HEK293T (cell line): Measurements from ENCODE around the gene IP6K3.

Source experiments
- ARNT ChIP-seq: fragments of 450-650 bp; IDR thresholded peaks from 2 replicates; pipeline ENCODE4 v1.6.1; 2017; ENCODE audit warnings: mild to moderate bottlenecking
- BHLHE40 ChIP-seq: fragments of 450-650 bp; IDR thresholded peaks from 2 replicates; pipeline ENCODE4 v1.6.1; 2016; ENCODE audit warnings: mild to moderate bottlenecking, moderate library complexity, borderline replicate concordance
- CTBP1 ChIP-seq: fragments of 450-650 bp; IDR thresholded peaks from 2 replicates; pipeline ENCODE4 v1.6.1; 2016; ENCODE audit warnings: borderline replicate concordance
- ELF4 ChIP-seq: fragments of 450-650 bp; IDR thresholded peaks from 2 replicates; pipeline ENCODE4 v1.6.1; 2017; ENCODE audit warnings: antibody characterized with exemption
- FOXA1 ChIP-seq: fragments of 450-650 bp; IDR thresholded peaks from 2 replicates; pipeline ENCODE4 v1.6.1; 2016; ENCODE audit warnings: mild to moderate bottlenecking
- FOXK2 ChIP-seq: fragments of 450-650 bp; IDR thresholded peaks from 2 replicates; pipeline ENCODE4 v1.6.1; 2016; ENCODE audit warnings: mild to moderate bottlenecking
- FOXM1 ChIP-seq: fragments of 450-650 bp; IDR thresholded peaks from 2 replicates; pipeline ENCODE4 v1.6.1; 2017; ENCODE audit warnings: mild to moderate bottlenecking, borderline replicate concordance
- HDGF ChIP-seq: fragments of 450-650 bp; IDR thresholded peaks from 2 replicates; pipeline ENCODE4 v1.6.1; 2017; ENCODE audit warnings: antibody characterized with exemption, borderline replicate concordance
- LEF1 ChIP-seq: fragments of 450-650 bp; IDR thresholded peaks from 2 replicates; pipeline ENCODE4 v1.6.1; 2017; ENCODE audit warnings: mild to moderate bottlenecking, borderline replicate concordance
- NFRKB ChIP-seq: fragments of 450-650 bp; IDR thresholded peaks from 2 replicates; pipeline ENCODE4 v1.6.1; 2016; ENCODE audit warnings: mild to moderate bottlenecking, moderate library complexity
- SUZ12 ChIP-seq: fragments of 450-650 bp; IDR thresholded peaks from 2 replicates; pipeline ENCODE4 v1.6.1; 2016; ENCODE audit warnings: mild to moderate bottlenecking
- TARDBP ChIP-seq: fragments of 450-650 bp; IDR thresholded peaks from 2 replicates; pipeline ENCODE4 v1.6.1; 2016
- ZNF384 ChIP-seq: fragments of 450-650 bp; IDR thresholded peaks from 2 replicates; pipeline ENCODE4 v1.6.1; 2016
- TF ChIP-seq, protein P1 (sequence below): fragments of 450-650 bp; IDR thresholded peaks from 2 replicates; pipeline ENCODE4 v1.6.1; 2016

DNA sequence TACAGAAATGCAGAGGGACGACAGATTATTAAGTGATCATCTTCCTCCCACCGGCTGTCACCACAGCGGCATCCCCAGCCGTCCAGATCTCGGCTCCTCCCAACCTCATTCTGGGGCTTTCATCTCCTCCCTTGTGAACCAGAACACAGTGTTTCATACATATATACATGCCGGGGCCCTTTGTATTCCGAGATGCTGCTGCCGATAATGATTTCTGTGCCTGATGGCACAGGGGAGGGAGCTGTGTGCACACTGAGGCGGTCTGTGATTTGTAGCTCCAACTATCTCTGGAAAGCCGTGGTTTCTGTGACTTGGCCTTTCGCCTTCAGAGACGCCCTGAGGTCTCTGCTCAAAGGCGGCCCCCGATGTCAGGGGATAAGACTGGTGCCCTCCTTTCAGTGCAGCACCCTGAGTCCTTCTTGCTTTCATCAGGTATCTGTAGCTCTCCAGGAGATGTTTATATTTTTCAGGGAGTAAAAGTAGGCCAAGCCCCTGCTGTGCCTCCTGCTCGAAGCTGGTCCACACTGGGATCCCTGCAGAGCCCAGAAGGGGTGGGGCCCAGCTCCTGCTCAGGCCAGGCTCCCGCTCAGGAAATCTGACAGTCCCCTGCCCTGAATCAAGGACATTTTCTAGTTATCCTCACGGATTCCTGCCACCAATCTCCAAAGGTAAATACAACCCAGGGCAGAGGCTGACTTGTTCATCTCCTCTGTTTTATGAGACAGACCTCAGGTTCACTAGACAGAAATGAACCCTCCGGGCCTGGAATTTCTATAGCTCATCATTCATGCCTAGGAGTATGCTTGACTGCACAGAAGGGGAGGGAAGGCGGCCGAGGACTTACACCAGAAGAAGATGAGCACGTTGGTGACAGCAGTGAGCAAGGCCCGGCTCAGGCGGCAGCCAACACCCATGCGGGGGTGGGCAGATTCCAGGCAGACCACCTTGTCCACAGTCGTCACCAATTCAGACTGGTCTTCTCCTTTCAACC, 31.0 kb upstream of the IP6K3 start:
- TF ChIP-seq FOXM1 (no peak), HDGF (no peak), TARDBP (no peak), NFRKB (no peak), SUZ12 (no peak), ZNF384 (no peak), FOXK2 (no peak), BHLHE40 (no peak), ARNT (no peak), LEF1 (no peak), ELF4 (no peak), CTBP1 (no peak), FOXA1 (no peak)
- TF ChIP-seq, protein P1, sequence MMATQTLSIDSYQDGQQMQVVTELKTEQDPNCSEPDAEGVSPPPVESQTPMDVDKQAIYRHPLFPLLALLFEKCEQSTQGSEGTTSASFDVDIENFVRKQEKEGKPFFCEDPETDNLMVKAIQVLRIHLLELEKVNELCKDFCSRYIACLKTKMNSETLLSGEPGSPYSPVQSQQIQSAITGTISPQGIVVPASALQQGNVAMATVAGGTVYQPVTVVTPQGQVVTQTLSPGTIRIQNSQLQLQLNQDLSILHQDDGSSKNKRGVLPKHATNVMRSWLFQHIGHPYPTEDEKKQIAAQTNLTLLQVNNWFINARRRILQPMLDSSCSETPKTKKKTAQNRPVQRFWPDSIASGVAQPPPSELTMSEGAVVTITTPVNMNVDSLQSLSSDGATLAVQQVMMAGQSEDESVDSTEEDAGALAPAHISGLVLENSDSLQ, result no peak
